HG03354 (cell line): ENCODE data around the gene CAMKMT.

Source experiments
- ATAC-seq: cut with Tn5 transposase; IDR thresholded peaks from one replicate; pipeline ENCODE4 v1.9.1; 2021; ENCODE audit warnings: mild to moderate bottlenecking; ENCODE audit not compliant: unreplicated experiment, poor library complexity, severe bottlenecking

CAMKMT gene

GRCh38 chr2:44706681-44707553, 345.2 kb downstream of the CAMKMT start:
- ATAC-seq: no peak

GRCh38 chr2:44707945-44708660, 346.4 kb downstream of the CAMKMT start:
- ATAC-seq: no peak

GRCh38 chr2:44708661-44709000, 346.9 kb downstream of the CAMKMT start:
- no peak for ATAC-seq

- no peak for ATAC-seq
Observed at GRCh38 chr2:44713170-44713569, 351.4 kb downstream of the CAMKMT start.

- ATAC-seq: no peak
Observed at GRCh38 chr2:44715671-44716081, 353.9 kb downstream of the CAMKMT start.

- no peak for ATAC-seq
Observed at GRCh38 chr2:44716131-44716530, 354.4 kb downstream of the CAMKMT start.

GRCh38 chr2:44718431-44718830, 356.7 kb downstream of the CAMKMT start:
- ATAC-seq: no peak

GRCh38 chr2:44719562-44719961, 357.8 kb downstream of the CAMKMT start:
- ATAC-seq: no peak

GRCh38 chr2:44722026-44722625, 360.4 kb downstream of the CAMKMT start:
- ATAC-seq: no peak

- ATAC-seq: no peak
Observed at GRCh38 chr2:44723921-44724320, 362.2 kb downstream of the CAMKMT start.

GRCh38 chr2:44730593-44730992, 368.8 kb downstream of the CAMKMT start:
- no peak for ATAC-seq

- peak; percentile 89 for ATAC-seq
Observed at GRCh38 chr2:44731505-44731904, 369.8 kb downstream of the CAMKMT start.

- no peak for ATAC-seq
Observed at GRCh38 chr2:44736270-44736942, 374.7 kb downstream of the CAMKMT start.

- ATAC-seq: no peak
Observed at GRCh38 chr2:44740678-44741077, 378.9 kb downstream of the CAMKMT start.

GRCh38 chr2:44741507-44741906, 379.8 kb downstream of the CAMKMT start:
- no peak for ATAC-seq

- no peak for ATAC-seq
Observed at GRCh38 chr2:44742057-44742456, 380.3 kb downstream of the CAMKMT start.

- no peak for ATAC-seq
Observed at GRCh38 chr2:44743473-44743872, 381.7 kb downstream of the CAMKMT start.

- ATAC-seq: no peak
Observed at GRCh38 chr2:44744961-44745892, 383.5 kb downstream of the CAMKMT start.
